ENCODE measurements around the gene HIPK3.
"Not testable (repeated sequence)": the region's sequence is repeated elsewhere in the genome, so short reads cannot be mapped to it uniquely, and the experiment has no call there.

HIPK3 gene

DNA sequence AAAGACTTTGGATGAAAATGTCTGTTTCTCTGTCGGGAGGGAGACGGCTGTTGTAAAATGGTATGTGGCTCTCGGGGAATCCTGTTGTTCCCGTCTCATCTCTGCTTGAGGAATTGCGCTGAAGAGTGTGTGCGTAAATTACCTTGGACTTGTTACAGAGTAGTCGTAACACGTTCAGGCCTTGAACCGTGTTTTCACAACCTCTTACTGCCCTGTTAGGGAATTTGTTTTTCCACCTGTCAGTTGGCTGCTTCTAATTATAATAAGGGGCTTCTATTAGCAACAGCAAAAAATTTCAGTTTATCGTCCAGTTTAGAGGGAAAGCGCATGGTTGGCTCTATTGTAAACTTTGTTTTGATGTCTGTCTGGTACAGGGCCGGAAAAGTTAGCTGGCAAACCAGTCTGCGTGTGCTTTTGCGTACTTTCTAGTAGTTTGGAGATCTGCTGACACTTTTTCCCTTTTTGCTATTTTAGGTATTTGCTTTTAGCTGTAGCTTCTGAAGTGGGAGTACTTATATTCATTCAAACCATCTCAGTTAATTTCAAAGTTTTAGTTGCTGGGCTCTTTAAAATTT is 1.5 kb downstream of the HIPK3 start:
- DNase-seq (ENCODE audit: extremely low read depth in 1 of 2, low read depth in 1 of 2) = no peak

DNA sequence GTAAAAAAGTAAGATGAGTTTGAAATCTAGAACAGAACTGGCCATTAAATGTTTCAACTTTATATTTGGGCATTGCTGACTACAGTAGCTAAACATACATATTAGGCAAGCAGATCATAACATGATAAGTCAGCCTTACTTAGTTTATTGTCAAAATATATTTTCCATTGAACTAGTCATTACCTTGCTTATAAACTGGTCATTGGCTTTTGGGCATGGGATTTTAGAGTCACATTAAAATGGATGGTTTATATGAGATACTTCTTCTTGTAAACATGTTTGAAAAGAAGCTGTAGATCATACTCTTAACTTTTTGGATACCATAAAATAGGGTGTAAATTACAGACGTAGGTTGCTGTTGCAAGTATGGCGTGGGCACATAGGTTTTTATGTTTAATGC is 2.7 kb downstream of the HIPK3 start:
- DNase-seq (ENCODE audit: extremely low read depth in 1 of 2, low read depth in 1 of 2) = no peak

DNA sequence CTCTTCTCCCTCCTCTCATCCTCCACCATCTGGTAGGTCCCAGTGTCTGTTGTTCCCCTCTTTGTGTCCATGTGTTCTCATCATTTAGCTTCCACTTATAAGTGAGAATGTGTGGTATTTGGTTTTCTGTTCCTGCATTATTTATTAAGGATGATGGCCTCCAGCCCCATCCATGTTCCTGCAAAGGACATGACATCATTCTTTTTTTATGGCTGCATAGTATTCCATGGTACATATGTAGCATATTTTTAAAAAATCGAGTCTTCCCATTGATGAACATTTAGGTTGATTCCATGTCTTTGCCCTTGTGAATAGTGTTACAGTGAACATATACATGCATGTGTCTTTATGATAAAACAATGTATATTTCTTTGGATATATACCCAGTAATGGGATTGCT is 4.2 kb downstream of the HIPK3 start:
- not testable (repeated sequence) for DNase-seq (ENCODE audit: extremely low read depth in 1 of 2, low read depth in 1 of 2)

DNA sequence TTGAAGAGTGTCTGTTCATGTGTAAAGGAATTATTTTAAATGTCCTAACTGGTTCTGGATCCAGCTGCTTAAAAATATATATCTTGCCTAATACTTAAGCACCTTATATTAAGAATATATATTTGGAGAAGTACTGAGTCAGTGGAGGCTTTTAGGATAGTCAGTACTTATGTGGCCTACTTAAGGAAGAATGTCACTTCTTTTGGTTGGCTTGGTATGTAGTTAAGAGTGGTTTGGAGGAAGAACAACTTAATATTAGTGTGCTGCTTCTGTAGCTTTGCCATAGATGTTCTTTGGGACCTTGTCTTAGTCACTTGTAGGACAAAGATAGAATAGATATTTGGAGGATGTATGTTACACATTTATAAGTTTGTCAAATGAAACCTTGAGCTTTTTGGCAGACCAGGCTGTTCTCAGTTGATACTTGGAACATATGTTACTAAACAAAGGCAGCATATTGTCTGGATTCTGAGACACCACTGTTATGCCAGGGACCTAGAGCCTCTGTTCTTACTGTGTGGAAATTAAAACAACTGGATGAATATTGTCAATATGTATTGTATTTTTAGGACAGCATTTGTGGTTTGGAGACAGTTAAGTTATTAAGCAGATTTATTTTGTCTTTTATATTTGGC is 4.9 kb downstream of the HIPK3 start:
- no peak for DNase-seq (ENCODE audit: extremely low read depth in 1 of 2, low read depth in 1 of 2)

DNA sequence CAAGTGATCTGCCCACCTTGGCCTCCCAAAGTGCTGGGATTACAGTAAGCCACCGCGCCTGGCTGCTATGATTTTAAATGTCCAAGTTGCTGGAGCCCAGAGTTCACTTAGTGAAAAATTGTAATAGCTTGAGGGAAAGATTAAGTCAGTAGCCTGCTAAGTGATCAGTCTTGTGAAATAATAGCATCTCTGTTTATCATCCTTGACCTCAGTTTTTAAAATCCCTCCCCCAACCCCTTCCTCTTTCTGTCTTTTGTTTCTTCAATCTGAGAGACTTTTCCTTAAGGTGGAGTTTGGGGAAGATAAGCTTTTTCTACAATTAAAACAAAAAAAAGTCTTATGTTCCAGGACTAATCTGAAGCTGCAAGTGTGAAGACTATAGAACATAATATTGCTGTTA is 6.4 kb downstream of the HIPK3 start:
- DNase-seq (ENCODE audit: extremely low read depth in 1 of 2, low read depth in 1 of 2) = no peak

DNA sequence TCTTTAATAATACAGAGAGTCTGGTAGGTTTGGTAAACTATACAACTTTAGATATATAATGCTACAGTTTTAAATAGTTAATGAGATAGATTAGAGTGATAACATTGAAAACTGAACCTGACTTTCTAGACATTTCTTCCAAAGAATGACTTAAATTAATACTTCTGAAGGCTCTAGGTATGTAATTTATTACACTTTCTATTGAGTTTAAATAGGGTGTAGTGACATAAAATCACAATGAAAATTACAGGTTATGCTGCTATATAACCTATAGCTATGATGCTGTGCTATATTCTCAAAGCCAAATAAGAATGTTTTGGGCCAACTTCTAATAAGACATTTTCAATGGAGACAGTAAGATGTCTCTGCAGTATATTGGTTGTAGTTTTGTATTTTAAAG is 7.7 kb downstream of the HIPK3 start:
- DNase-seq (ENCODE audit: extremely low read depth in 1 of 2, low read depth in 1 of 2) = no peak

DNA sequence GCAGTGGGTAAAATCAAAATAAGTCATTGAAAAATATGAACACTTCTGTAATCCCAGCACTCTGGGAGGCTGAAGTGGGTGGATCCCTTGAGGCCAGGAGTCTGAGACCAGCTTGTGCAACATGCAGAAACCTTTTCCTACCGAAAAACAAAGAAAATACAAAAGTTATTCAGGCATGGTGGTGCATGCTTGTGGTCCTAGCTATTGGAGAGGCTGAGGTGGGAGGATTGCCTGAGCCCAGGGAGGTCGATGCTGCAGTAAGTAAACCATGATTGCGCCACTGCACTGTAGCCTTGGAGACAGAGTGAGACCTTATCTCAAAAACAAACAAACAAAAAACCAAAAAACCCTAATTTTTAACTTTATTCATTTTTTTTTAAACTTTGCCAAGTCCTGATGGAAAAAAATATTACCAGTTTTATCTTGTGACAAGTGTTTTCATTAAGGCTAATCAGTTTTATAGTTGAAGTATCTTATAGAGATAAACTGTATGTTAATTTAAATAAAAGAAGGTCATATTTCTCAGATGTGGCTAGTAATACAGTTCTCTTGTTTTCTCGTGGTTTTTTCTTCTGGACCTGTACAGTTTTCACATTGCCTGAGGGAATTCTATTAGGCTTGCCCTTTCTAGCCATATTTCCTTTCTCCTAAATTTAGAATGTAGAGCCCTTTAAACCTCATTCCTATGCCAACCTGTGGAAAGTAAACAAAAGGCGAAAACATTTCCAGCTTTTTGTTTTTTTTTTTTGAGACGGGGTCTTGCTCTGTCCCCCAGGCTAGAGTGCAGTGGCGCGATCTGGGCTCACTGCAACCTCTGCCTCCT is 9.4 kb downstream of the HIPK3 start:
- no peak for DNase-seq (ENCODE audit: extremely low read depth in 1 of 2, low read depth in 1 of 2)

DNA sequence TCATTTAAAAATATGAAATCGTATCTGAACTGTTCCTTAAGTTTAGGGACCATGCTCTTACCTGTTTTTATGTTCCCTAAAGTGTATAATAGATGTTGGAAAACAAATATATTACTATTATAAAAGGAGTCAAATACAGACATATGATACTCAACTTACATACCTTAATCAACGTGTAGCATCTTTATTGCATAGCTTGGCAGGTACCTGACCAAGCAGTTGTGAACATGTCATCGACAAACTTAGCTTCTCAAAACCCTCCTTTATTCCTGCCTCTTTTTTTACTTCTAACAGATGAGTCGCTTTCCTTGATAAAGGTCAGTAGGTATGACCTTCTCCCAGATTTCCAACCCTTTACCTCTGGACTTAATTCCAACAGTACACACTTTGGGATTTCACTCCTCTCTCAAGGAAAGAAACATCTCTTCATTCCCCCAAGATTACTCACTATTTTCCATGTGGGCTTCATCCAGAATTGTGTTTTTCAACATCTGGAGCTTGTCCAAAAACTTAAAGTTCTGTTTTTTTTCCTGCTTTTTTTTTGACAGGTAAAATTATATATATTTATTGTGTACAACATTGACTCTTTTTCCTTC is 11.9 kb downstream of the HIPK3 start:
- no peak for DNase-seq (ENCODE audit: extremely low read depth in 1 of 2, low read depth in 1 of 2)

DNA sequence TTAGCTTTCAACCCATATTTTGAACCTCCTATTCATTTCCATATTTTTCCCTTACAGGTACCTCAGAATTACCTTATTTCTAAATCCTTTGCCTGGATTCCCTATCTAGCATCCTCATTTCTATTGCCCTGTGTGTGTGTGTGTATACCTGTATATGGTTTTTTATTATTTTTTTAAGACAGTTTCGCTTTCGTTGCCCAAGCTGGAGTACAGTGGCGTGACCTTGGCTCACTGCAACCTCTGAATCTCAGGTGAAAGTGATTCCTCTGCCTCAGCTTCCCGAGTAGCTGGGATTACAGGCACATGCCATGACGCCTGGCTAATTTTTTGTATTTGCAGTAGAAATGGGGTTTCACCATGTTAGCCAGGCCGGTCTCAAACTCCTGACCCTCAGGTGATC is 12.6 kb downstream of the HIPK3 start:
- no peak for DNase-seq (ENCODE audit: extremely low read depth in 1 of 2, low read depth in 1 of 2)

DNA sequence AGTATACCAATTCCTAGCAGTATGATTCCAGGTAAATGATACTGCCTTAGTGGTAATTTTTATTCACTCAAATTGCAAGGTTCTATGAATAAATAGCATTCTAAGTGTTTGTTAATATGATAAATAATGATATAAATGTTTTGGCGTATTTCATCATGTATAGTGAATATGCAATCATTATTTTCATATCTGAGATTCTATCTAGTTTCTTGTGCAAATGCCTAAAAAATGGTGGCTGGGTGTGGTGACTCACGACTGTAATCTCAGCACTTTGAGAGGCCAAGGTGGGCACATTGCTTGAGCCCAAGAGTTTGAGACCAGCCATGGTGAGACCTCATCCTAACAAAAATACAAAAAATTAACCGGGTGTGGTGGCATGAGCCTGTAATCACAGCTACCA is 13.9 kb downstream of the HIPK3 start:
- no peak for DNase-seq (ENCODE audit: extremely low read depth in 1 of 2, low read depth in 1 of 2)

DNA sequence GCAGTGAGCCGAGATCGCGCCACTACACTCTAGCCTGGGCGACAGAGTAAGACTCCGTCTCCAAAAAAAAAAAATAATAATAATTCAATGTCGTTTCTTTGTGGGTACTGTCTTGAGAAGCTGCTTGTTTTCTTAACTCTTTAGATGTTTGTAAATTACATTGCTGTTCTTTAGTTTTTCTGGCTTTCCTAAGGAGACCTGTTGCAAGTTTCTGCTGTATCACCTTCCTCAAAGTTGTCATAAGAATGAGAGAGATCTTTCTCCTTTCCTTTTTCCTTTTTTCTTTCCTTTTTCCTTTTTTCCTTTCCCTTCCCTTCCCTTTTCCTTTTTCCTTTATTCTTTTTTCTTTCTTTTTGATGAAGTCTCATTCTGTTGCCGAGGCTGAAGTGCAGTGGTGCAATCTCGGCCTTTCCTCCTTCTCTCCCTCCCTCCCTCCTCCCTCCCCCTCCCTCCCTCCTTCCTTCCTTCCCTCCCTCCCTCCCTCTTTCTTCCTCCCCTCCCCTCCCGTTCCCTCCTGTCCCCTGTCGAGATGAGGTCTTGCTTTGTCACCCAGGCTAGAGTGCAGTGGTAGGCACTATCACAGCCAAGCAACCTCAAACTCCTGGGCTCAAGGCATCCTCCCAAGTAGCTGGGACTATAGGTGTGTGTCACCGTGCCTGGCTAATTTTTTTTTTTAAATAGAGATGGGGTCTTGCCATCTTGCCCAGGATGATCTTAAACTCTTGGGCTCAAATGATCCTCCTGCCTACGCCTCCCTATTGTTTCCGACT is 15.3 kb downstream of the HIPK3 start:
- no peak for DNase-seq (ENCODE audit: extremely low read depth in 1 of 2, low read depth in 1 of 2)

DNA sequence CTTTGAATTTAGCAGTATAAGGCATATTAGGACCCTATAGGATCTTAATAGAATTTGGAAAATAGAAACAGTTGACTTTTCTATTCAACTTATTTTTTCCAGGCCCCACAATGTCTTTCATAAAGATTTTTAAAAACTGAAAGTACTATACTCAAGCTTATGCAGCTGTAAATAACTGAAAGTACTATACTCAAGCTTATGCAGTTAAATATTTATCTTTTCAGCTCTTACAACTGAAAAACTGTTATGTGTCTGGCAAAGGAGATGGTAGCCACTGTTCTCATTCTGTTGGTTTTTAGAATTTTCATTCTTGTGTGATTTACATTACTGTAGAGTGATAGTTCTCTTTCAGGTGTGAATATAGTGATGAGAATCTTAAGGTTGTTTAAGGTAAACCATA is 16.5 kb downstream of the HIPK3 start:
- no peak for DNase-seq (ENCODE audit: extremely low read depth in 1 of 2, low read depth in 1 of 2)

DNA sequence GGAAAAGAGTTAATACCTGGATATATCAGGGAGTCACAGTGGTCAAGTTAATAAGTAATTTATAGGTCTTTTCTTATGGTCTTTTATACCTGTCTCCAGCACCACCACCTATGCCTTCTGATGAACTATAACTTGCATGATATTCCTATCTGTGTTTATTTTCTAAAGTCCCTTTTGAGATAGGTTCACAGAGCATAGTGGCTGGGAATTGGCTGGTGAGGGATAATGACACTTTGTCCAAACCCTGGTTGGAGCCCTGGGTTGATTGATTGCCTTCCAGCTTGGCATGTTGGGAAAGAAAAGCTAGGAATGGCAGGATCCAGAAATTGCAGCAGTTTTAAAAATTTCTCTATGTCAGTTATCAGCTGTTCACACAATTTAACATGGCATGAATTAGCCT is 23.2 kb downstream of the HIPK3 start:
- DNase-seq (ENCODE audit: extremely low read depth in 1 of 2, low read depth in 1 of 2) = no peak

DNA sequence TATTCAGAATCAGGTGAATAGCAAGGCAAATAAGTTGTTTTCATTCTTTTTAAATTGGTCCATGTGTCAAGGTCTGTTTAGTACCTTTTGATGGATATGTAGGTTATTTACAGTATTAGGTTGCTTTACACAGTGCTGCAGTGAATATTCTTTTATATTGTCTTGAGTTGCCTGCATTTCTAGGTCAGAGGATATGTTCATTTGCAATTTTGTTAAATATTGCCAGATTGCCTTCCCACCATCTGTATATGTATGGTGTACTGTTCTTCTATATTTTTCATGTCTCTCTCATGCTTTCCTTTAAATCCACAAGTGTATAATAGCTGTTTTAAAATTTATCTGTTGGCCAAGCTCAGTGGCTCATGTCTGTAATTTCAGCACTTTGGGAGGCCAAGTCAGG is 24.6 kb downstream of the HIPK3 start:
- no peak for DNase-seq (ENCODE audit: extremely low read depth in 1 of 2, low read depth in 1 of 2)

DNA sequence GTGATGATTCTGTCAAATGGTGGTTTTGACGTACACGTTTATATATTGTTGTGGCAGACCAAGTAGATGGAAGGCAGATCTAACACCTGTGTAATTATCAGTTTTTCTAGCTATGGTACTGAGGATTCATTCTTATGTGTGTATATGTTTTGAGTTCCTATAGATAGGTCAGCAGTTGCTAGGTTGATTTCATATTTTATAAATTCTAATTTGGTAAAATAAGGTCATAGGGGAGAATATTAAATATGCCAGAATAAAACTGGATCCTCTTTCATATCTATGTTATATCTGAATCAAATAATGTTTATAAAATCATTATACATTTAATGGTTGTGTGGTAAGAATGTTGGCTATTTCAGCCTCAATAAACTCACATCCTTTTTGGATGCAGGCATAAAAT is 27.6 kb downstream of the HIPK3 start:
- no peak for DNase-seq (ENCODE audit: extremely low read depth in 1 of 2, low read depth in 1 of 2)

DNA sequence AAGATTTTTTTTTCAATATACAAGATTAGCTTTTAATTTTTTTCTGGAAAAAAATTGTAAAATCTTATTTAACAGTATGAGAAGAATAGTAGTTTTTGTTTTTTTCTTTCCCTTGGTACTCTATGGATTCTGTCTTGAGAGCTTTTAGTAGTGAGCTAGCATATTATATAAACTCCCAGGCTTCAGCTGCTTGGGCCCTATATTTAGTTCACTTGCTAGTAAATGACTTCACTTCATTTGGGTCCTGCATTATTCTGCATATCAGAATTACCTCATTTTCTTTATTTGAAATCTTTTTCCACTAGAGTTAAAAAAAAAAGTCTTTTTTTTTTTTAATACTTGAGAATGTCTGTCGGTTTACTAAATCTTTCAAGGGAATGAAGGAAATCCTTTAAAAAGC is 33.1 kb downstream of the HIPK3 start:
- no peak for DNase-seq (ENCODE audit: extremely low read depth in 1 of 2, low read depth in 1 of 2)

DNA sequence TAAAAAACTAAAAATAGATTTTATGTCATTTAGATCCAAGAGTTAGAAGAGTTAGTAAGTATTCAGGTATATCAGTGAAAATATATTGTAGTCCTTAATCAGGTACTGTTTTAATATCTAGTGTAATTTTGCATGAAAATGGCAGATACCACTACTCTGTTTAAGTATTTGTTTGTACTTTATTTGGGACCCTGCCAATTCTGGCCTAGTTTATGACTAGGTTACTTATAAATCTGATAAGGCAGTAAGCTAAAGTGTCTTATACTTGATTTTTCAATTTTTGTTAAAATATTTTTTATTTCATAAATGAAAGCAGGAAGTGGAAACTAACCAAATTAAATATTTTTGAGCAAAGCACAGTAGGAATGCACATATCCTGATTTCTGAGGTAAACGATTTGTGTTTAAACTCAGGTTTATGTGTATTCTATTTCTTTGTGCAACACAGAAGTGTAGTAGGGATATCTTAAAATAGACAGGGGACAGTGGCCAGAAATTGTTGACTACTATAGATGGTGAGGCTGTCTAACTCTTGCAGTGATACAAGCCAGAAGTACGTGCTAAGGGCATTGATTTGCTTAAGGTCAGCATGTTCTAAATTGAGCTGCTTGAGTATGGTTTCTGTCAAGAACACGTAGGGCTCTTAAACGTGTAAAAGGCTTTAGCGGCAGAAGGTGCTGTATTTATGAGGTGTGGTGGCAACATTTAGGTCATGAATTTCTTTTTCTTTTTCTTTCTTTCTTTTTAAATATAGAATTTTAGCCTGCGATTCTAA is 34.0 kb downstream of the HIPK3 start:
- no peak for DNase-seq (ENCODE audit: extremely low read depth in 1 of 2, low read depth in 1 of 2)

DNA sequence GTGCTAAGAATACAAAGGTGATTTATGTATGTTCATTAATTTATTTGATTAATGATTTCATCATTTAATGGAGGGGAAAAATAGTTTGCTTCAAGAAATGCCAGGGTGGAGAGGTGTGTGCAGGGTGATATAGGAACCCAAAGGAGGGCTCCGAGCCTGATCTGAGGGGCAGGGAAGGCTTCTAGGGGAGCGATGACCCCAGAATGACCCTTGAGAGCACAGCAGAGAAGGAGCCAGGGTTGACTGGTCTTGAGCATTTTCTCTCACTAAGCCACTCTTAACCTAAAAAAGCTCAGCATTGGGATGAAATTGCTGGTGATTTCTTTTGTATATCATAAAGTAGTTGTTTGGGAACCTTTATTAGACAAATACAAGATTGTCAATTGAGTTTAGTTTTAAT is 35.1 kb downstream of the HIPK3 start:
- DNase-seq (ENCODE audit: extremely low read depth in 1 of 2, low read depth in 1 of 2) = no peak

DNA sequence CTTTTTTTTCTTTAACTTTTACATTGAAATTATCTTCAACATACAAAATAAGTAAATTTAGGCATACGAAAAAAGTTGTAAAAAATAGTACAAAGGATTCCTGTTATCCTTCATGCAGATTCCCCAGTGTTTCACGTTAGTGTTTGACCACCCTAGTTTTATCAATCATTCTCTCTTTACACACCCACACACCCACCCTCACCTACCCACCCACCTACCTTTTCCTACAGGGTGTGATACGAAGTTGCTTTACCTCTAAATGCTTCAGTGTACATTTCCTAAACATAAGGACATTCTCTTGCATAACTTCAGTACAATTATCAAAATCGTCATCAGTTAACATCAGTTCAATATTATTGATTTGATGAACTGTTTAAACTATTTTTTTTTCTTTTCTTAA is 37.0 kb downstream of the HIPK3 start:
- no peak for DNase-seq (ENCODE audit: extremely low read depth in 1 of 2, low read depth in 1 of 2)

DNA sequence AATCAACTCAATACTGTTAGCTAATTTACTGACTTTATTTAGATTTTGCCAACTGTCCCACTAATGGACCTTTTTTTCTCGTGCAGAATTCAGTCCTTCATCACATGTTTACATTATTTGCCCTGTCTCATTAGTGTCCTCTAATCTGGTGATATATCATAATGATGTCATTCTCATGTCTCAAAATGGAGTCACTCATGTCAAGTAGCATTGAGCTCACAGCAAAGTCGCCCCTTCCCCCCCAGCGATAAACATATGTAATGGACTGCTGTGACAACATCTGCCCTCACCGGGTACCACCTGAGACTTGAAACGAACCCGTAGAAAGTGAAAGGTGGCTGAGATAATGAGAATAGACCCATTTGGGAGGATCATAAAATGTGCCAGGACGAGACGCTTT is 37.6 kb downstream of the HIPK3 start:
- DNase-seq (ENCODE audit: extremely low read depth in 1 of 2, low read depth in 1 of 2) = no peak

DNA sequence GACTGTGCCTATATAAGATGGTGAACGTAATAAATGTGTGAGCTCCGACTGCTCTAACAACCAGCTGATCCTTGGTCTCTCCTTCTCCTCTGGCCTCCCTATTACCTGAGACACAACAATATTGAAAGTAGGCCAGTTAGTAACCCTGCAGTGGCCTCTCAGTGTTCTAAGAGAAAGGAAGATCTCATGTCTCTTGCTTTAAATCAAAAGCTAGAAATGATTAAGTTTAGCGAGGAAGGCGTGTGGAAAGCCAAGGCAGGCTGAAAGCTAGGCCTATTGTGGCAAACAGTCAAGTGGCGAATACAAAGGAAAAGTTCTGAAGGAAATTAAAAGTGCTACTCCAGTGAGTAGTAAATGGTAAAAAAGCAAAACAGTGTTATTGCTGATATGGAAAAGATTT is 39.5 kb downstream of the HIPK3 start:
- no peak for DNase-seq (ENCODE audit: extremely low read depth in 1 of 2, low read depth in 1 of 2)

All from stimulated activated CD8-positive, alpha-beta memory T cell treated with anti-CD3 and anti-CD28 coated beads, Interleukin-7, amount 100 ng/mL, for 48 hours (primary cell).